LoVo (cell line): ENCODE measurements around the gene RBBP8NL.
"Not testable (repeated sequence)": the region's sequence is repeated elsewhere in the genome, so short reads cannot be mapped to it uniquely, and the experiment has no call there.

Experiments used
- DNase-seq: peaks from one replicate; pipeline ENCODE4 v3.0.0-alpha.2; 2016; ENCODE audit warnings: low spot score

RBBP8NL gene

GRCh38 chr20:62445553-62446340 is 18.4 kb upstream of the RBBP8NL start:
- DNase-seq, result no peak

- DNase-seq, result no peak
Observed at GRCh38 chr20:62444286-62444685, 16.9 kb upstream of the RBBP8NL start.

- no peak for DNase-seq
Observed at GRCh38 chr20:62441987-62442539, 14.7 kb upstream of the RBBP8NL start.

- no peak for DNase-seq
Observed at GRCh38 chr20:62439218-62439617, 11.9 kb upstream of the RBBP8NL start.

- DNase-seq, result no peak
Observed at GRCh38 chr20:62437927-62438326, 10.6 kb upstream of the RBBP8NL start.

- DNase-seq, result no peak
Observed at GRCh38 chr20:62437496-62437895, 10.2 kb upstream of the RBBP8NL start.

- no peak for DNase-seq
Observed at GRCh38 chr20:62436692-62437091, 9.4 kb upstream of the RBBP8NL start.

GRCh38 chr20:62433658-62434497 is 6.5 kb upstream of the RBBP8NL start:
- DNase-seq, result no peak

GRCh38 chr20:62430866-62431447 is 3.6 kb upstream of the RBBP8NL start:
- no peak for DNase-seq

GRCh38 chr20:62430311-62430853 is 3.0 kb upstream of the RBBP8NL start:
- DNase-seq, result no peak

- DNase-seq, result no peak
Observed at GRCh38 chr20:62429455-62430310, 2.3 kb upstream of the RBBP8NL start.

- DNase-seq, result no peak
Observed at GRCh38 chr20:62428396-62429295, 1.3 kb upstream of the RBBP8NL start.

GRCh38 chr20:62428002-62428372 is 648 bp upstream of the RBBP8NL start:
- DNase-seq, result no peak

- no peak for DNase-seq
Observed at GRCh38 chr20:62426699-62427131, 624 bp downstream of the RBBP8NL start.

GRCh38 chr20:62426059-62426348 is 1.3 kb downstream of the RBBP8NL start:
- not testable (repeated sequence) for DNase-seq

- DNase-seq, result no peak
Observed at GRCh38 chr20:62425281-62426058, 1.9 kb downstream of the RBBP8NL start.

- DNase-seq, result no peak
Observed at GRCh38 chr20:62424249-62425107, 2.9 kb downstream of the RBBP8NL start.

GRCh38 chr20:62423326-62423706 is 4.0 kb downstream of the RBBP8NL start:
- no peak for DNase-seq
